ENCODE data around the gene TSPAN12.
"Not testable (repeated sequence)": the region's sequence is repeated elsewhere in the genome, so short reads cannot be mapped to it uniquely, and the experiment has no call there.

The TSPAN12 gene

GRCh38 chr7:120857588-120858573 lies at the start of gene TSPAN12:
TSS of gene TSPAN12 (minus strand) at chr7:120858144. CDS start at chr7:120856763, 1,381 bp downstream.
- peak; percentile 56 for DNase-seq

DNA sequence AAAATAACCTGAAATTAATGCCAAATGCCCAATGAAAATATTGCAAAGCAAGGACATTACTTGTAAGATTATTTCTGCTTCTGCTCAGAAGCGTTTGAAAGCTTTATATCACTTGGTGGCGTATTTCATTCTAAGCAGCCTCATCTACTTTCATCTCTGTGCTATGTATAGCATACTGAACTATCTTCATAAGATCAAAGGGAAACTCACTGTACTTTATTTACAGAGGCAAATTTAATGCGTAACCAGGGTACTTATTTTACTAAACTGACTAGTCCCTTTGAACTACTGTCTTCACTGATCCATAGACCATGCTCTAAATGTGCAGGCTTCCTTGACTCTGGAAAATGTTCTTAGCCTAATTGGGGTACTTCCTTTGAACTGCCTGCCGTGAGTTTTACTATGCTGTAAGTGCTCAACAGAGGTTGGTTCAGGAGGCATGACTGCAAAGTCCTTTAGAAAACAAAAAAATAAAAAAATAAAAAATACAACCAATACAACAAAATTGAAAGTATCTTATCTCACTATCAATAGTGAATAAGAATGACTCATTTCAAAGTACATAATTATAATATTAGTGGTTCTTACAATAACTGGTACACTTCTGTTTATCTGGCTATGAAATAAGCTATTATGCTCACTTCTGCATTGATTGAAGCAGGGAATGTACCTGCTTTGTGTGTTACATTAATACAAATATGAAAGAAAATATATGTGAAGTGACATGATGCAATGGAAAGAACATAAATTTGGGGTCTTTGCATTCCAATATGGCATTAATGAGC lies 41.0 kb upstream of the TSPAN12 start:
- no peak for DNase-seq

DNA sequence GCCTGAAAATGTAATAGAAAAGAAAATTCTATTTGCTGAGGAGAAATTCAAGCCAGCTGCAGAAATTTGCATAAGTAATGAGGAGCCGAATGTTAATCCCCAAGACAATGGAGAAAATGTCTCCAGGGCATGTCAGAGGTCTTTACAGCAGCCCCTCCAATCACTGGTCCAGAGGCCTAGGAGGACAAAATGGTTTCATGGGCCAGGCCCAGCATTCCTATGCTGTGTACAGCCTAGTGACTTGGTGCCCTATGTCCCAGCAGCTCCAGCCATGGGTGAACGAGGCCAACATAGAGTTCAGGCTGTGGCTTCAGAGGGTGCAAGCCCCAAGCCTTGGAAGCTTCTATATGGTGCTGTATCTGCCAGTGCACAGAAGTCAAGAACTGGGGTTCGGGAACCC lies 37.3 kb upstream of the TSPAN12 start:
- DNase-seq, result not testable (repeated sequence)

DNA sequence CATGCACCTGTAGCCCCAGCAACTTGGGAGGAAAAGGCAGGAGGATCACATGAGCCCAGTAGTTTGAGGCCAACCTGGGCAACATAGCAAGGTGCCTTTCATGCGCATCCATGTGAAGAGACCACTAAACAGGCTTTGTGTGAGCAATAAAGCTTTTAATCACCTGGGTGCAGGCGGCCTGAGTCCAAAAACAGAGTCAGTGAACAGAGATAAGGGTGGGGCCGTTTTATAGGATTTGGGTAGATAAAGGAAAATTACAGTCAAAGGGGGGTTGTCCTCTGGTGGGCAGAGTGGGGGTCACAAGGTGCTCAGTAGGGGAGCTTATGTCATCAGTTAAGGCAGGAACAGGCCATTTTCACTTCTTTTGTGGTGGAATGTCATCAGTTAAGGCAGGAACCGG lies 27.7 kb upstream of the TSPAN12 start:
- not testable (repeated sequence) for DNase-seq

GRCh38 chr7:120877701-120878100 lies 19.8 kb upstream of the TSPAN12 start:
- no peak for DNase-seq

GRCh38 chr7:120876922-120877321 lies 19.0 kb upstream of the TSPAN12 start:
- no peak for DNase-seq

DNA sequence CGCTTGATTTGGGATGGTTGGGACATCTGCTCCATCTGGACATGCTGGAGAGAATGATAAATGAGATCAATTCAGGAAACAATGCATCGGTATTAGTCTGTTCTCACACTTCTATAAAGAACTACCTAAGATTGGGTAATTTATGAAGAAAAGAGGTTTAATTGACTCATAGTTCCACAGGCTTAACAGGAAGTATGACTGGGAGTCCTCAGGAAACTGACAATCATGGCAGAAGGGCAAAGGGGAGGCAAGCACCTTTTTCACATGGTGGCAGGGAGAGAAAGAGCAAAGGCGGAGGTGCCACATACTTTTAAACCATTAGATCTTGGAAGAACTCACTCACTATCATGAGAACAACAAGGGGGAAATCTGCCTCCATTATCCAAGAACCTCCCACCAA lies 16.8 kb upstream of the TSPAN12 start:
- DNase-seq, result no peak

GRCh38 chr7:120874016-120874415 lies 16.1 kb upstream of the TSPAN12 start:
- DNase-seq, result no peak

GRCh38 chr7:120873401-120873800 lies 15.5 kb upstream of the TSPAN12 start:
- DNase-seq, result peak; percentile 13

GRCh38 chr7:120869700-120870099 lies 11.8 kb upstream of the TSPAN12 start:
- no peak for DNase-seq

DNA sequence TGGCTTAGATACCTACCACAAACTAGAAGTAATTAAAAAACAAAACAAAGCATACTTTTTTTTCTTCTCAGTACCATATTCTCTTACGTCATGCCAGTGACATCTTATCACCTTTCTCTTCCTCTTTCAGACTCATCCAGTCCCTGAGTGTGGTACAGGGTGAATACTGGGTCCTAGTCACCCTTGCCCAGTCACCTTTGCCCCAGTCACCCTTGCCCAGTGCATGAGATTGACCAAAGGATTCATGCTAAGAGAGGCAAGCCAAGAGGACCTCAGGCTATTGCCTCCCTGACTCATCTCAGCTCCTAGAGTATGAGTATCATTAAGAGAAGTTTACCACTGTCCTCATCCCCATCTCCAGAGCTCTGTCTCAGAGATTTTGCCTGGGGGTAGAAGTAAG lies 10.0 kb upstream of the TSPAN12 start:
- no peak for DNase-seq

DNA sequence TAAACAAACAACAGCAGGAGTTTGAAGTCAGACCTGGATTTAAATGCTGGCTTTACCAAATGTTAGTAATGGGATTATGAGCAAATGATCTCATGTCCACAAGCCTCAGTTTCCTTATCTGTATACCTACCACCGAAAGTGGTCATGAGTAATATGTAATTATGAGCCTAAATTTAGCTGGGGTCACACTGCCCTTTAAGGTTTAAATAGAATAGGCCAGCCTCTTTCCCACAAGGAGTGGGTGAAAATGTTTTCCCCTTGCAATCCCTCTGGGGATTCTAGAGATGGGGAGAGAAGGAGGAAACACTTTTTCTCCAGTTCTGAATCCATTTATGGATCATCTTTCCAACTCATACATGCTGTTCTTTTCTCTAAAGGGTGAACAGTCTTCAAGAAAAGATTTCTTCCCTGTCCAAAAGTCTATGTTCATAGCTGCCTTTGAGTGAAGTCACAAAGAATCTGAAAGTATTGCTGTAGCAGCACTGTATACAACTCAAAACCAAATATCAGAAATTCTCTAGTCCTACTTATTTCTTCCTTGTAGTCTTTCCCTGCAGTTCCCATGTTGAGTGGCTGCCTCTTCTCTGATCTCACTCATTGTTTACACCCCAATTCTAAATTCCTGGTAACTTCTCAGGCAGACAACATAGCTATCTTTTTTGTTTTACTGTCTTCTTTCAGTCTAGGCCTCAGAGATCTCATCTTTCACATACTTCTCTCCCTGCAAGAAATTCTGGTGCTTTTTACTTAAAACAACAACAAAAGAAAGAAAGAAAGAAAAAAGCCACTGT lies 7.4 kb upstream of the TSPAN12 start:
- DNase-seq, result no peak

DNA sequence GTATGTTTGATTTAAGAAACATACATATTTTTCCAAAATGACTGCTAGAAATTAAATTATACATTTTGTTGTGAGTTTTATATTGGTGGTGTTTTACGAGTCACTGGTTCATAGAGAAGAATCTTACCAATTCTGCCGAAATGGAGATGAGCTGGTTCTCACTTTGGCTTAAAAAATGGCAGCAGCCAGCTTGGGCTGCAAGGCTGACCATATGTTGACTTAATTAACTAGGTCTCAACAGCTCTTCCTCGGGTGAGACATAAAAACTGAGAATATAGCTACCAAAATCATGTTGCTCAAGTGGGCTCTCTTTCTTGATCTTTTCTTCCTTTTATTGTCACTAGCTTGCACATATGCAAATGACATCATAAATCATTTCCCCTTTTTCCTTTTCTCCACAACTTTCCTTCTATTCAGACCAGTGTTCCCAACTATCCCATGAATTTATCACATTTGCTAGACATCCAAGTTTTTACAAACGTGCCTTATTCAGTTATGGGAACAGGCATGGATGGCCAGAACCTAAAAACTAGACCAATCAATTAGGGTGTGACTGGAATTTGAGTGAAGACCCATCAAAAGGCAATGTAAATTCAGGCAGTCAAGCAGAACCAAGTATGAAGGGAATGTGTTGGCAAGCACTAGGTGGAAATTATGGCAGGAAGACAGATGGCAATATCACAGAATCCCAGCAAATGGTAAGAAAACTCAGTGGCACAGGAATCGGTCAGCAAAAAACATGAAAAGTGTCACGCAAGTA lies 6.4 kb upstream of the TSPAN12 start:
- no peak for DNase-seq

DNA sequence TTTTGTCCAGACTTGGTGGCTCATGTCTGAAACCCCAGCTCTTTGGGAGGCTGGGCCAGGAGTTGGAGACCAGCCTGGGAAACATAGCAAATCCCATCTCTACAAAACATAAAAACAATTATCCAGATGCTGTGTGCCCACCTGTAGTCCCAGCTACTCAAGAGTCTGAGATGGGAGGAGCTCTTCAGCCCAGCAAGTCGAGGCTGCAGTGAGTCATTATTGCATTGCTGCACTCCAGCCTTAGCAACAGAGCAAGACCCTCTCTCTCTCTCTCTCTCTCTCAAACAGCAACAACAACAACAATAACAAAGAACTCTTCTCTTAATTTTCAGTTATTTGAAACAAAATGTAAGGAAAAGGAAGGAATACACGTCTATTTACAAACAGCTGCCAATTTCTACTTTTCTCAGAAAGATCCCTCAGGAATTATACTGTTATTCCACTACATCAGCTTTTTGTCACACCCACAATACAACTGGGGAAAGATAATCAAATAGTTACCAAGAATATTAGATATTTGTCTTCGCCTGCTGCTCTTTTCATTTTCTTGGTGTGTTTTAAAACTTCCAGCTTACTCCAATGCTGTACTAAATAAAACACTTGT lies 5.1 kb upstream of the TSPAN12 start:
- no peak for DNase-seq

GRCh38 chr7:120860156-120860555 lies 2.2 kb upstream of the TSPAN12 start:
- no peak for DNase-seq

DNA sequence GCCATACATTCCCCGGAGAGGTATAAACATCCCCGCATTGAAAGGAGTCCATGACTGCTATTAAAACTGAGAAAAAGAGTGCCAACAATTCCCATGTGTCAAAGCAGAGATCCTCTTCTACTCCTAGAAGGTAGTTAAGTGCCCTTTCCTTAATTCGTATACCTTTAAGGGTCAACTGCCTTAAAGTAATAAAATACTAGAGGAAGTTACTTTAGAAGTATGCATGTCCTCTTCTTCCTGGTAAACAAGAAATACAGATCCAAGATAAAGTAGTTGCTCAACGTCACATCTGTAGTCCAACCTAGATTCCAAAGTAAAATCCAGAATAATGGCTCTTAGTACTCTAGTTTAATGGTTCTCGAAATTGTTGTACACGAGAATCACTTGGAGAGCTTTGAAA lies 1.5 kb upstream of the TSPAN12 start:
- DNase-seq, result no peak

DNA sequence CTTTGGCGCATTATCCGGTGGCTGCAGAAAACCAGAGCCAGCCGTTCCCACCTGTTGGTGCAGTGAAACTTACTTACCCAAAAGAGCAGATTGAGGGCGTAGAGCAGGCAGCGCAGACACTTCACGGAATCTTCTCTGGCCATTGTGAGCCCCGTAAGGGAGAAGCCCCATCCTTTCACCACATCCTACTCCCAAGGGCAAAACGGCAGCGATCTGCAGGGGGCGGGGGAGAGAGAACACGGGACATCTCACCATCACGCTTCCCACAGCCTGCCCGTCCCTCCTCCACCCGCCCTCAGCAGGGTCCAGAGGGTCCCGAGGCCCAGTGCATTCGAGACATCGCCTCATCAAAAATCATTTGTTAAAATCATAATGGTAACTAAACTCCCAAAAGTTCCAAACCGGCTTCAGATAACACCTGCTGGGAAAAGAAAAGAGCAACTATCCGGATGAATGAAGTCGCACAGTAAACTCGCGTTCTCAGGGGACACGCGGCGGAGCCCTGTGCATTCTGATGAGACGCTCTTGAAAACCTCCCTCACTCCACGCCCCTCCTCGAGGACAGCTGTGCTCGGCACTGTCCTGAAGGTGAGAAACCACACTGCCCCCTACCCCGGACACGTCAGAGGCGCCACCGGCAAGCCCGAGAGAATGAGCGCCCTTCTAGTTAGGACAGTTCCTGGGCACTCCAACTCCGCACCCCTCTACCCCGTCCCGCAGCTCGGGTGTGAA lies 1.2 kb downstream of the TSPAN12 start:
- no peak for DNase-seq

GRCh38 chr7:120856198-120856597 lies 1.7 kb downstream of the TSPAN12 start:
- no peak for DNase-seq

- DNase-seq, result no peak
These were observed 5.2 kb downstream of the TSPAN12 start for GRCh38 chr7:120852700-120853099.

DNA sequence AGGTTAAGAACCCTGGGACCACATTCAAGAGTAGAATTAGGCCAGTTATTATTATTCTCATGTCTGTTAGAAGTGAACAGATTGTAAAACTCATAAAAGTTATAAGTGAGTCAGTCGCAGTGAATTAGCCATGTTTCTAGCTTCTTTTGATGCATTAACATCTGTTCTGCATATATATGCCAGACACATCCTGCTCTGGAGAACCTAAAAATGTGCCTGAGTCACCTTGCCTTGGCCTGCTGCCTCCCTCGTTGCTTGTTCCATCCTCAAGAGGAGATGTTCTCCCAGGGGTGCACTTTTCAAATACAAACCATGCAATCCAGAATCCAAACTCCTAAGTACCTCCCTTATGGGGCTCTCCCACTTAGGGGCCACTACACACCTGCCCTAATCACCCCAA lies 14.8 kb downstream of the TSPAN12 start:
- DNase-seq, result no peak

- DNase-seq, result peak; percentile 95
These were observed 15.8 kb downstream of the TSPAN12 start for GRCh38 chr7:120842121-120842621.

Data from NCI-H1417 treated with DMSO at 0.1 percent for 48 hours (cell line).